ENCODE measurements around the gene CACNA2D3. TPM values are rescaled to one million over a fixed set of nuclear protein-coding genes. Genes with fewer than 3 reads are reported as not detected.

Gene CACNA2D3
- total RNA-seq, 1 donor from 2014 or later: 0.70 TPM

GRCh38 chr3:54206874-54207273 lies 84.5 kb downstream of the CACNA2D3 start:
- H3K27me3 Mint-ChIP-seq (ENCODE audit: low read depth, unreplicated experiment): peaks cover 3% of the 10 kb centered on the region
- no peaks in the 10 kb centered on the region for H3K4me1 Mint-ChIP-seq (ENCODE audit: low read depth, unreplicated experiment)
- Histone ChIP-seq H3K4me1 (ENCODE audit: insufficient read depth, low read length) (no peaks in the 10 kb centered on the region), H3K27ac (ENCODE audit: low read depth, low read length) (no peak overlapping the region), H4K20me1 (ENCODE audit: insufficient read depth, low read length) (no peaks in the 10 kb centered on the region), H3K27me3 (ENCODE audit: insufficient read depth, low read length) (no peaks in the 10 kb centered on the region), H3K4me3 (ENCODE audit: insufficient read depth, low read depth, low read length) (no peak overlapping the region), H3K79me2 (ENCODE audit: insufficient read depth, low read length) (no peaks in the 10 kb centered on the region), H3K9ac (ENCODE audit: low read length) (no peak overlapping the region), H2AFZ (ENCODE audit: low read depth, low read length) (no peak overlapping the region), H3K9me3 (ENCODE audit: insufficient read depth, low read depth, low read length) (no peaks in the 10 kb centered on the region), H3K4me2 (ENCODE audit: low read length) (no peak overlapping the region), H3K36me3 (ENCODE audit: insufficient read depth, low read length) (no peaks in the 10 kb centered on the region)
- H3K36me3 Mint-ChIP-seq (ENCODE audit: low read depth, unreplicated experiment): no peaks in the 10 kb centered on the region
- no peak for TF ChIP-seq CTCF (IDR thresholded peaks at IDR 0.05; ENCODE audit: insufficient read depth, low read depth, low read length)
- no peak overlapping the region for H3K27ac Mint-ChIP-seq (ENCODE audit: unreplicated experiment)
- FAIRE-seq (no peak), DNase-seq (ENCODE audit: low read depth) (no peak)
- peaks cover 1% of the 10 kb centered on the region for H3K9me3 Mint-ChIP-seq (ENCODE audit: unreplicated experiment)
- H3K4me3 Mint-ChIP-seq (ENCODE audit: unreplicated experiment): no peak overlapping the region

GRCh38 chr3:54211097-54211496 lies 88.7 kb downstream of the CACNA2D3 start:
- FAIRE-seq (no peak), DNase-seq (ENCODE audit: low read depth) (no peak)
- Mint-ChIP-seq H3K27ac (ENCODE audit: unreplicated experiment) (no peak overlapping the region), H3K9me3 (ENCODE audit: unreplicated experiment) (peaks cover 10% of the 10 kb centered on the region), H3K4me1 (ENCODE audit: low read depth, unreplicated experiment) (peaks cover 2% of the 10 kb centered on the region), H3K27me3 (ENCODE audit: low read depth, unreplicated experiment) (no peaks in the 10 kb centered on the region), H3K4me3 (ENCODE audit: unreplicated experiment) (no peak overlapping the region), H3K36me3 (ENCODE audit: low read depth, unreplicated experiment) (no peaks in the 10 kb centered on the region)
- Histone ChIP-seq H3K9ac (ENCODE audit: low read length) (no peak overlapping the region), H3K9me3 (ENCODE audit: insufficient read depth, low read depth, low read length) (peaks cover 3% of the 10 kb centered on the region), H2AFZ (ENCODE audit: low read depth, low read length) (no peak overlapping the region), H3K36me3 (ENCODE audit: insufficient read depth, low read length) (no peaks in the 10 kb centered on the region), H3K4me2 (ENCODE audit: low read length) (no peak overlapping the region), H3K27ac (ENCODE audit: low read depth, low read length) (no peak overlapping the region), H3K4me1 (ENCODE audit: insufficient read depth, low read length) (no peaks in the 10 kb centered on the region), H3K27me3 (ENCODE audit: insufficient read depth, low read length) (no peaks in the 10 kb centered on the region), H3K79me2 (ENCODE audit: insufficient read depth, low read length) (no peaks in the 10 kb centered on the region), H3K4me3 (ENCODE audit: insufficient read depth, low read depth, low read length) (no peak overlapping the region), H4K20me1 (ENCODE audit: insufficient read depth, low read length) (no peaks in the 10 kb centered on the region)
- TF ChIP-seq CTCF (IDR thresholded peaks at IDR 0.05; ENCODE audit: insufficient read depth, low read depth, low read length): no peak
- TF ChIP-seq EZH2 (IDR thresholded peaks at IDR 0.05; ENCODE audit: insufficient read depth, low read length): no peak

GRCh38 chr3:54212723-54213122 lies 90.4 kb downstream of the CACNA2D3 start:
- no peaks in the 10 kb centered on the region for H3K27me3 Mint-ChIP-seq (ENCODE audit: low read depth, unreplicated experiment)
- no peak overlapping the region for H3K4me3 ChIP-seq (ENCODE audit: insufficient read depth, low read depth, low read length)
- FAIRE-seq (no peak), DNase-seq (ENCODE audit: low read depth) (no peak)
- peaks cover 10% of the 10 kb centered on the region for H3K9me3 Mint-ChIP-seq (ENCODE audit: unreplicated experiment)
- no peak overlapping the region for H2AFZ ChIP-seq (ENCODE audit: low read depth, low read length)
- H4K20me1 ChIP-seq (ENCODE audit: insufficient read depth, low read length): no peaks in the 10 kb centered on the region
- H3K9ac ChIP-seq (ENCODE audit: low read length): no peak overlapping the region
- H3K36me3 Mint-ChIP-seq (ENCODE audit: low read depth, unreplicated experiment): no peaks in the 10 kb centered on the region
- no peaks in the 10 kb centered on the region for H3K27me3 ChIP-seq (ENCODE audit: insufficient read depth, low read length)
- no peak overlapping the region for H3K4me3 Mint-ChIP-seq (ENCODE audit: unreplicated experiment)
- H3K9me3 ChIP-seq (ENCODE audit: insufficient read depth, low read depth, low read length): peaks cover 3% of the 10 kb centered on the region
- TF ChIP-seq CTCF (IDR thresholded peaks at IDR 0.05; ENCODE audit: insufficient read depth, low read depth, low read length): no peak
- no peak for TF ChIP-seq EZH2 (IDR thresholded peaks at IDR 0.05; ENCODE audit: insufficient read depth, low read length)
- no peak overlapping the region for H3K4me2 ChIP-seq (ENCODE audit: low read length)
- no peaks in the 10 kb centered on the region for H3K79me2 ChIP-seq (ENCODE audit: insufficient read depth, low read length)
- no peak overlapping the region for H3K27ac Mint-ChIP-seq (ENCODE audit: unreplicated experiment)
- peaks cover 2% of the 10 kb centered on the region for H3K4me1 Mint-ChIP-seq (ENCODE audit: low read depth, unreplicated experiment)
- H3K36me3 ChIP-seq (ENCODE audit: insufficient read depth, low read length): no peaks in the 10 kb centered on the region
- no peak overlapping the region for H3K27ac ChIP-seq (ENCODE audit: low read depth, low read length)
- no peaks in the 10 kb centered on the region for H3K4me1 ChIP-seq (ENCODE audit: insufficient read depth, low read length)
